Fibroblast of villous mesenchyme (primary cell): ENCODE results near the gene F8. TPM values are rescaled to one million over a fixed set of nuclear protein-coding genes. Genes with fewer than 3 reads are reported as not detected.
"Not testable (repeated sequence)": the region's sequence is repeated elsewhere in the genome, so short reads cannot be mapped to it uniquely, and the experiment has no call there.

Source experiments
- DNase-seq: peaks from one replicate; pipeline ENCODE4 v3.0.0-alpha.2; 2010; ENCODE audit warnings: low read depth
- H3K4me3 ChIP-seq: 2 replicates; pipeline ENCODE4 v1.5.1; 2011; ENCODE audit warnings: low read depth, mild to moderate bottlenecking, low read length
- CTCF ChIP-seq: IDR thresholded peaks from 2 replicates; pipeline ENCODE4 v1.5.1; 2012; ENCODE audit warnings: low read depth, mild to moderate bottlenecking, low read length; ENCODE audit not compliant: insufficient read depth
- total RNA-seq: library from RNA; depleted of rRNA; stranded (reverse); fragments of >200 nt; gene quantifications from 2 replicates; pipeline ENCODE4 v1.2.3, GENCODE V29; 2012

Gene F8
- total RNA-seq, 1 donor, result 2.2 TPM

GRCh38 chrX:154961947-154962346, 60.6 kb downstream of the F8 start:
- TF ChIP-seq CTCF, result no peak
- no peak for DNase-seq
- no peak overlapping the region for H3K4me3 ChIP-seq

- not testable (repeated sequence) for H3K4me3 ChIP-seq, DNase-seq
Measured at GRCh38 chrX:154955799-154956198, 66.7 kb downstream of the F8 start.

GRCh38 chrX:154939265-154939664, 83.3 kb downstream of the F8 start:
- not testable (repeated sequence) for DNase-seq, H3K4me3 ChIP-seq

- not testable (repeated sequence) for DNase-seq, H3K4me3 ChIP-seq
Measured at GRCh38 chrX:154924771-154925170, 97.8 kb downstream of the F8 start.

- H3K4me3 ChIP-seq, result no peak overlapping the region
- peak; percentile 85 for DNase-seq
- TF ChIP-seq CTCF, result peak; percentile 63
Measured at GRCh38 chrX:154918060-154918483, 104.5 kb downstream of the F8 start.

GRCh38 chrX:154914052-154914451, 108.5 kb downstream of the F8 start:
- DNase-seq, result no peak
- TF ChIP-seq CTCF, result no peak
- no peak overlapping the region for H3K4me3 ChIP-seq

GRCh38 chrX:154910528-154910927, 112.0 kb downstream of the F8 start:
- DNase-seq, H3K4me3 ChIP-seq: not testable (repeated sequence)

GRCh38 chrX:154910048-154910447, 112.5 kb downstream of the F8 start:
- DNase-seq, H3K4me3 ChIP-seq: not testable (repeated sequence)

GRCh38 chrX:154908821-154909220, 113.7 kb downstream of the F8 start:
- DNase-seq, result no peak
- no peak for TF ChIP-seq CTCF
- H3K4me3 ChIP-seq, result no peak overlapping the region

GRCh38 chrX:154902408-154902807, 120.1 kb downstream of the F8 start:
- DNase-seq, result no peak
- TF ChIP-seq CTCF, result no peak

More at GRCh38 chrX:154902408-154902807, 120.1 kb downstream of the F8 start:
- H3K4me3 ChIP-seq, result no peak overlapping the region
